HG02678 (cell line): ENCODE data around the gene SLC6A11.

Experiments
- ATAC-seq: cut with Tn5 transposase; IDR thresholded peaks from one replicate; pipeline ENCODE4 v1.9.1; 2021; ENCODE audit warnings: mild to moderate bottlenecking, moderate library complexity; ENCODE audit not compliant: unreplicated experiment

Gene SLC6A11

DNA sequence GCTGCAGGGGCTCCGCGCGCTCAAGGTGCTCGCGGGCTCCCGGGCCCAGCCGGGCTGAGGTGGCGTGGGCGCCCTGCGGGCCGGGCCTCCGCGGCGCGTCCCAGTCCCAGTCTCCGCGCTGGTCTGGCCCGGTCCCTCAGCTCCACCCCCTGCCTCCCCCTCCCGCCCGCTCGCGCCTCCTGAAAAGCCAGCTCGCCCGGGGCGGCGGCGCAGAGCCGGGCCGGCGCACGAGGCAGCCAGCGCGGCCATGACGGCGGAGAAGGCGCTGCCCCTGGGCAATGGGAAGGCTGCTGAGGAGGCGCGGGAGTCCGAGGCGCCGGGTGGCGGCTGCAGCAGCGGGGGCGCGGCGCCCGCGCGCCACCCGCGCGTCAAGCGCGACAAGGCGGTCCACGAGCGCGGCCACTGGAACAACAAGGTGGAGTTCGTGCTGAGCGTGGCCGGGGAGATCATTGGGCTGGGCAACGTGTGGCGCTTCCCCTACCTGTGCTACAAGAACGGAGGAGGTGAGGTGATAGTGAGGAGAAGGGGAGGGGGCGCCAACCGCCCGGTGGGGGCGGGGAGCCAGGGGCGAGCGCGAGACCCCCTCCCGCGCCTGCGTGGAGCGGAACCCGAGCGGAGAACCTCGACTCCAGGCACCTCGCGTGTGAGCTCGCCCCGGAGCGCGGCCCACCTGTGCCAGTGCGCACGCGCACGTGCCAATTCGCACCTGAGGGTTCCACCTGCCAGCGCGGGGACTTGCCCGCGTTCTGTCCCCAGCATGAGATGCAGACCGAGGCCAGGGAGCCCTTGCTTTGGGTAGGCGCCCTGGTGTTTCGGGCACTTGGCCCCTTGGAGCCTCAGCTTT lies at the start of gene SLC6A11:
SLC6A11 (plus strand) TSS at position 210 of the 844 bp plus-strand sequence; CDS start at position 248, 38 bp downstream.
- ATAC-seq, result no peak

DNA sequence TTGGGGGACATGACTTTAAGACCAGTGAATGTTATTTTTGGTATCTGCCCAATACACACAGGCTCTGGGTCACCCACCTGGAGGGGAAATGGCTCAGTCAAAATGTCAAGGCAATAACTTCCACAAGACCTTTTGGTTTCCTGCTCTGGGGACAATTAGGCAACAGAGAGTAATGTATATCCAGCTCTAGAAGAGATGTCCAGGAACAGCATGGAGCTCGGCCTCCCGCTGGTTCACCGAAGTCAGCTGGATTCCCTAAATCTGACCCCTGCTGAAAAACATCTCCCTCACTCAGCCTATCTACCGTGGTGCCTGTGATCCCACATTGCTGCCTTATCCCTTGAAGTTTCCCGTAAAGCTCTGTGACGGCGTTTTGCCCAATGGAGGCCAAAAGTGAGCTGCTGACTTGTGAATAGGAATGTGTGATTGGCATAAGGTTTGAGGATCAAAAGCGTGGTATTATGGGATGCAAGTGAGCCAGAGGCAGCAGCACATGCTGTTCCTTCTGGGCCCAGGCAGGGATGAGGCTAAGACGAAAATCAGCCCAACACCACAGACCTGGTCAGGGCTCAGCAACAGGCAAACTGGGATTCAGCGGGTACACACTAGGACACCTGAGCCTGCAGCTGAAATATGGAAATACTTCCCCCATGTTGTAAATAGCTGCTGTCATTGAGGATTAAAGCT lies 47.2 kb upstream of the SLC6A11 start:
- ATAC-seq, result no peak

DNA sequence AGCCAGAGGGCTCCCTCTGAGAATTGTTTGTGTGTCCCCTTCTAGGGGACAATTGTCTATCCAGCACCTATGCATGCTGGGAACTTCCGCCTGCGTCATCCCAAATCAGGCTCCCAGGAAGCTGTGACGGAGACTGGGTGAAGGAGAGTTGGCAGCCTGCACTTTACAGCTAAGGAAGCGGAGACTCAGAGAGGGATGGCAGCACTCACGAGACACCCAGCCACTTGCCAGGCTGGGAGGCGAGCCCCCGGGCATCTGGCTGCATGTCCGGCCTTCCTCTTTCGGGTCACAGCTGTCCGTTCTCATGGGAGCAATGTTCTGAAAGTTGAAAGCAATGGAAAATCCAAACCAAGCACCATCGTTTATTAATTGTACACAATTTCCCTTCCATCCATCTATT lies 45.5 kb upstream of the SLC6A11 start:
- no peak for ATAC-seq

- no peak for ATAC-seq
Measured at GRCh38 chr3:10770981-10771380, 45.0 kb upstream of the SLC6A11 start.

DNA sequence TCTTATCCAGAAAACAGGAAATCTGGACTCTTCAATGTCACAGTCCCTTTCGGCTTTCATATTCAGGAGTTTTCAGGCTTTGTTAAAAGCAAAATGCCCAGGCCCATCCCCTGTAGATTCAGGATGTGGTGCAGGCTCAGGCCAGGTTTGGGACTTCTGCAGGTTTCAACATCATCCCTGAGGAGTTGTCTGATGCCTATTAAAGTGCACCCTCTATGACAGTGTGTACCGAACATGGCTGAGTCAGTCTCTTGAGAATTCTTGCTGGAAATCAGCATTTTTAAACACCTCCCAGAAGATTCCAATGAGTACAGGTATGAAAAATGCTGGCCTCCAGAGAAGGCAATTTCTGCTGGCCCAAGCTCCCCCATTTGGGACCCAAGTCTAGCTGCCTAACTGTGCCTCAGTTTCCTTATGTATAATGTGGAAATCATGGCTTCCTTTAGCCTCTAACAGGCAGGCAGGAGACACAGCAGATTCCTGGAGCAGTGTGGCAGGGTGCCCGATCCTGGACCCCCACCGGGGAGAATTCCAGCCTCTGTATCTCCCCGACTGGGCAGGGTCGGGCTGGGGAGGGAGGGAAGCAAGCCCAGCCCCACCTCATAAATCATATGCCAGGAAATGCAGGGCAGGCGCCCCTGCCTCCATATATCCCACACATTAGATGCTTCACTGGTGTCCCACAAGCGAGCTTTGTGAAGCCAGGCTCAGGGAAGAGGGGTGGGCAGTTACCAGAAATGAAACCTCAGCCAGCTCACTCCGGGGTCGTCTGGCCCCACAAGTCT lies 44.4 kb upstream of the SLC6A11 start:
- ATAC-seq, result no peak

- no peak for ATAC-seq
Measured at GRCh38 chr3:10772271-10773161, 43.5 kb upstream of the SLC6A11 start.

- no peak for ATAC-seq
Measured at GRCh38 chr3:10774129-10774670, 41.8 kb upstream of the SLC6A11 start.

GRCh38 chr3:10774825-10775224 lies 41.2 kb upstream of the SLC6A11 start:
- no peak for ATAC-seq

DNA sequence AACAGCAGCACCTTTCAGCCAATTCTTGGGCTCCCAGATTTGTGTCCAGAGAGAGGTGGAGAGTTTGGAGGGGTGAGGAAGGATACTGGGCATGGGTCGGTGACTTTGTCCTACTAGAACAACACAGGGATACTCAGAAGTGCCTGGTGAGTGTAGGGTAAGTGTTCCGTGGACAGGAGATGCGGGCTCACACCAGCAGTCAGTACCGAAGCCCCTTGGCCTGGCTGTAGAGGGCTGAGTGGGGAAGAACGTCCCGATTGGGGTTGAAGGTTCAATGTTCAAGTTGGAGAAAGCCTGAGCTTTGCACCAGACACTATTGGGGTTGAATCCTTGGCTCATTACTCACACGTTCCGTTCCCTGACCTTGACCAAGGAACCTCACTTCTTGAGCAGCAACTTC lies 40.8 kb upstream of the SLC6A11 start:
- no peak for ATAC-seq

DNA sequence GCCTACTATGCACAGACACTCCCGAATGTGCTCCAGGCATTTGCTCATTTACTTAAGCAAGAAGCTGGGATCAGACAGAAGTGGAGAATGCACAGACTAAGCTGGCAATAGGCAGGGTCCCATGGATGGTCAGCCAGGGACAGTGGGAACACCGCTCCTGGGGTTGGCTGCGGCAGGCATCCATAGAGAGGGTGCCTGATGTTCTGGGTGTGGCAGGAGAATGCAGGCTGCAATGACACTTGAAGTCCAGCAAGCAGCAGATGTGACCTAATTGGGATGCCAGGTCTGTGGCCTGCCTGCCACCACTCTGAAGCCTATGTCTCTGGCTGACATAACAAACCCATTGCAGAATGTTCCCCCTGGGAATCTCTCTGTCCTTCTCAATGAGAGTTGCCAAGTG lies 40.2 kb upstream of the SLC6A11 start:
- no peak for ATAC-seq

DNA sequence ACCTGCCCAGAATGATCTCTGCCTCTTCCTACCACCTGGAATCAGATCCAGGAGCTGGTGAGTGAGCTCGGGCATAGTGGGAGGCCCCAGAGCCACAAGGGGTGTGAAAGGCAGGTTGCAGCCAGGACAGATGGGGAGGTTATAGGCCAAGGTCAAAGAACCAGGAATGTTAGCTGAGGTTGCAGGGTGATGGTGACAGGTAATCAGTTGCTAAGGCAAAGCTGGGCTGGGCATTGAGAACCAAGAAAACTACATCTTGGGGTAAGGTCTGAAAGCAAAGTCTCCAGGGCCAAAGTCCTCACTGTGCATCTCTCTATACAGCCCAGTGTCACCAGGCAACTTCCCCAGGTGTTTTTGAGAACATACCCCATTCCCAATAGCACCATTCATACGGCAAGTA lies 38.4 kb upstream of the SLC6A11 start:
- no peak for ATAC-seq

GRCh38 chr3:10778492-10779292 lies 37.3 kb upstream of the SLC6A11 start:
- ATAC-seq, result no peak

GRCh38 chr3:10779293-10779805 lies 36.7 kb upstream of the SLC6A11 start:
- ATAC-seq, result no peak

DNA sequence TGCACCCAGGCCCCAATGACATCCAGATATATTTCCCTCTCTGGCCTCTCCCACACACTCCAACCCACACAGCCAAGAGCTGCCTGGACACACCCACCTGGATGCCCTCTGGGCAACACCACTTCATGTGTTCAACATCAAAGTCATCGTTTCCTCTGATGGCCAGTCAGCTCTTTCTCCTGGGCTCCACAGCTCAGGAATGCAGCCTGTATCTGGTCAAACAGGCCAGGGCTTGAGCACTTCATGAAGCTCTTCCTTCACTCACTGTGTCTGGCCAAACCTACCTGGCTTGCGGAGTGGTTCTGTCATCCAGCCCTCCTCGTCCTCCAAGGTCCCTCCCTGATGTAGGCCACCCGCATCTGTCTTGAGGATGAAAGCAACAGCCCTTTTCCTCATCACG lies 35.8 kb upstream of the SLC6A11 start:
- ATAC-seq, result no peak

DNA sequence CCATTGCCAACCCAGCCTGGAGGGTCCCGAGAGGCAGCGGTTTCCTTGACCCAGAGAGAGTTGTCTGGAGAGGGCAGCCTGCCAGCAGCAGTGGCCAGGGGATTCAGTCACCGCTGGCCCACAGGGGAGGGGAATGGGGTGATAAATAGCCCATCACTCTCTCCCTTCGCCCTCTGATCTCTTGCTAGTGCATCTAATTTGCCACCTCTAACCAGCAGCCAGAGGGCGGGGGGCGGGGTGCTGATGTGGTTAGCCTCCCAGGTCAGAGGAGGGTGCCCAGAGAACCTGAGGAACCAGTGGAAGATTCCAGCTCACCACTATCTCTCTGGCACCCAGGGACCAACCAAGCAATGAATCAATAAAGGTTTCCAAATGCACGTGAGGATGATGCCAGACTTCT lies 35.1 kb upstream of the SLC6A11 start:
- no peak for ATAC-seq

DNA sequence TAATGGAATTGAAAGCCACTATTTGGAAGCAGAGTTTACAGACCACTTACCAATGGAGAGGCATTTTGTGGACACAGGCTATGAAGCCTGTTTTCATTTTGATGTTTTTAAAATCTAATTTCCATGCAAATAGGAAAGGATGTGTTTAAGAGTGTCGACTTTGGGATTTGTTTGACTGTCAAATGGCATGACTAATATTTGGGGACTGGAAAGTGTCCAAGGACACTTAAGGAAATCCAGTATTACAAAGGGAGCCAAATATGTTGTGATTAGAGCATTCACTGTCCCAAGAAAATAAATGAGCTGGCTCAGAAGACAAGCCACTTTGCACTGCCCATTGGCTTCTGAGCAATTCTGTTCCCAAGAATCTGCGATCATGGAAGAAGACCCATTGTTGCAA lies 34.0 kb upstream of the SLC6A11 start:
- ATAC-seq, result no peak

DNA sequence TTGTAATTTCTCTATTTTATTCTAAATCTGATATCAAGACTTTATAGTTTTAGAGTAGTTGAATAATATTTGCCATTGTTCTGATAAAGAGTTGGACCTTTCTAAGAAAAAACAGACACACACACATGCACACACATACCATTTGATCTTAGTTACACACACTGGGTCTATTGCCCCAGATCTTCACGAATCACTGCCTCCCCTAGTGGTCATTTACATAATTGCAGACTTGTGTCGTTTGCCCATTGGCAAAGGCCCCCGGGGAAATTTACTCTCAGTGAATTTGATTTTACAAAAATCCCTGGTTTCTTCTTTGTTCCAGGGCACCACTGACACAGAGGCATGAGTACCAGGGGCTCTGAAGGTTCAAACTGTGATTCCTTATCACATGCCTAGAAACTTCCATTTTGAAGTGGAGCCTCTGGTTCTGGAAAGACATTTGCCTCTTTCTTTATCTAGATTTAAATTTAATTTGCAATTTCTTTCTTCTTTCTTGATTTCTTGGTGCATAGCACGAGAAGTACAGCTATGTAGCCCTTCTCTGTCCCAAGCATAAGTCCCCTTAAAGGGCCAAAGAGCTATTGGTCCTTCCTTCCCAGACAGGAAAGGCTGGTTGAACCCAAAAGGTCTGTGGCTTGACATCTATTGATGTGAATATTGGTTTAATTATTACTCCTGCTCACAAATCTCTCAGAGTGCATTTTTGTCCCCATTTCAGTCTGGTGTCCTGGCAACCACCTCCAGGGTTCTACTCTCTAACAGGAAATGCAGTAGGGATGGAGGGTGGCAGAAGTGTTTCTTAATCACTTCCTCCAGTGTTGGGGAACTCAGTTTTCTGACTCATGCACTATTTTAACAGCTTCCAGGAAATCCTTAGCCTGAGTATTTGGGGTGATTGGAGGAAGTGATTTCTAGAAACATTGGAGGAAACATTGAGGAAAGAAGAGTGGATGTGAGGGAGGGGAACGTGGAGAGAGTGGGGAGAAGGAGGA lies 32.4 kb upstream of the SLC6A11 start:
- no peak for ATAC-seq

DNA sequence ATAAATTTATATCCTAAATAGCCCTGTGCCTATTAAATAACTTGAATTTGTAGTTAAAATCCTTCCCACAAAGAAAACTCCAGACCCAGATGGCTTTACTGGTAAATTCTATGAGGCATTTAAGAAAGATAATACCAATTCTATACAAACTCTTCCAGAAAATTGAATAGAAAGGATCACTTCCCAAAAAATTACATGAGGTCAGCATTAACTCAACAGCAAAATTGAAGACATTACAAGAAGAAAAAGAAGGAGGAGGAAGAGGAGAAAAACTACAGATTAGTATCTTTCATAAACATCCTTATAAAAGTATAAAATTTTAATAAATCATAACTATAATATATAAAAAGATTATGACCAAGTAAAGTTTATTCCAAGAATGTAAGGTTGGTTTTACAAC lies 29.4 kb upstream of the SLC6A11 start:
- ATAC-seq, result no peak
